Mesothelial cell of epicardium (in vitro differentiated cells): ENCODE results near the gene ATG14. TPM values are rescaled to one million over a fixed set of nuclear protein-coding genes. Genes with fewer than 3 reads are reported as not detected.

Experiments
- DNase-seq, 2 experiments: peaks; one replicate each; pipeline ENCODE4 v3.0.0; 2021; ENCODE audit warnings: low spot score in 2 of 2; ENCODE audit not compliant: unreplicated experiment in 2 of 2
- H3K27ac Mint-ChIP-seq: 2 replicates; pipeline ENCODE4 v1.8.0; 2021; ENCODE audit warnings: mixed read lengths
- H3K27me3 Mint-ChIP-seq: 2 replicates; pipeline ENCODE4 v1.8.0; 2021; ENCODE audit warnings: low read depth, mixed read lengths
- H3K36me3 Mint-ChIP-seq: 2 replicates; pipeline ENCODE4 v1.8.0; 2021; ENCODE audit warnings: mixed read lengths
- H3K4me1 Mint-ChIP-seq: 2 replicates; pipeline ENCODE4 v1.8.0; 2021; ENCODE audit warnings: mixed read lengths
- H3K4me3 Mint-ChIP-seq: 2 replicates; pipeline ENCODE4 v1.8.0; 2021; ENCODE audit warnings: mild to moderate bottlenecking, moderate library complexity, mixed read lengths
- H3K9me3 Mint-ChIP-seq: 2 replicates; pipeline ENCODE4 v1.8.0; 2021; ENCODE audit warnings: mixed read lengths
- total RNA-seq: library from RNA; stranded (reverse); gene quantifications from 3 replicates; pipeline ENCODE4 v1.2.1, GENCODE V29; 2021
- TF ChIP-seq, protein P1 (sequence below): fragments of 200-600 bp; sonication (generic); IDR thresholded peaks from one replicate; pipeline ENCODE4 v1.5.0; 2021; ENCODE audit warnings: antibody characterized with exemption; ENCODE audit not compliant: unreplicated experiment

The ATG14 gene
- total RNA-seq, 1 donor from 2014 or later: 17.0 TPM

DNA sequence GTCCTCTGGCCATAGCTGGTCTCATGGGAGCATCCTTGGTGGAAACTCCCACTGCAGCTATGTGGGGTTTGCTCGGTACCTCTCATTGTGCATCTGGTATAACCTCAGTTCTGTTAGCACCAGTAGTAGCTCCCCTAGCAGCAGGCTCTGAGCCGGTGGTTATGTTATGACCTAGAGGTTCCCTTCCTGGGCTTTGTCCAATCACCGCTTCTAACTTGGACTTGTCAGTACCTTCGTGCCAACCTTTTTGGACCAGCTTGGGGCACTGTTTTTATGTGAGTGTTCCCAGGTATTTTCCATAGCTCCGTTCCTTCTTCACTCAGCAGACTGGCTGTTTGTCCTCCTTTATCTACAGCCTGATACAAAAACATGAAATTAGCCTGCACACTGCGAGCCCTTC, 55.7 kb downstream of the ATG14 start:
- Mint-ChIP-seq H3K27me3 (no peaks in the 10 kb centered on the region), H3K4me1 (peaks cover 5% of the 10 kb centered on the region), H3K9me3 (no peaks in the 10 kb centered on the region), H3K27ac (no peak overlapping the region), H3K36me3 (peaks cover 8% of the 10 kb centered on the region), H3K4me3 (no peak overlapping the region)
- TF ChIP-seq, protein P1, sequence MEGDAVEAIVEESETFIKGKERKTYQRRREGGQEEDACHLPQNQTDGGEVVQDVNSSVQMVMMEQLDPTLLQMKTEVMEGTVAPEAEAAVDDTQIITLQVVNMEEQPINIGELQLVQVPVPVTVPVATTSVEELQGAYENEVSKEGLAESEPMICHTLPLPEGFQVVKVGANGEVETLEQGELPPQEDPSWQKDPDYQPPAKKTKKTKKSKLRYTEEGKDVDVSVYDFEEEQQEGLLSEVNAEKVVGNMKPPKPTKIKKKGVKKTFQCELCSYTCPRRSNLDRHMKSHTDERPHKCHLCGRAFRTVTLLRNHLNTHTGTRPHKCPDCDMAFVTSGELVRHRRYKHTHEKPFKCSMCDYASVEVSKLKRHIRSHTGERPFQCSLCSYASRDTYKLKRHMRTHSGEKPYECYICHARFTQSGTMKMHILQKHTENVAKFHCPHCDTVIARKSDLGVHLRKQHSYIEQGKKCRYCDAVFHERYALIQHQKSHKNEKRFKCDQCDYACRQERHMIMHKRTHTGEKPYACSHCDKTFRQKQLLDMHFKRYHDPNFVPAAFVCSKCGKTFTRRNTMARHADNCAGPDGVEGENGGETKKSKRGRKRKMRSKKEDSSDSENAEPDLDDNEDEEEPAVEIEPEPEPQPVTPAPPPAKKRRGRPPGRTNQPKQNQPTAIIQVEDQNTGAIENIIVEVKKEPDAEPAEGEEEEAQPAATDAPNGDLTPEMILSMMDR: no peak
- DNase-seq: no peak

- Mint-ChIP-seq H3K27ac (peak overlapping the region; percentile 50), H3K4me1 (peaks cover 17% of the 10 kb centered on the region), H3K36me3 (peaks cover 10% of the 10 kb centered on the region), H3K27me3 (no peaks in the 10 kb centered on the region), H3K9me3 (no peaks in the 10 kb centered on the region), H3K4me3 (no peak overlapping the region)
- TF ChIP-seq, protein P1: peak; percentile 31
- DNase-seq: peak in 1 of 2 experiments; percentile 48
These were observed 57.1 kb downstream of the ATG14 start for GRCh38 chr14:55354500-55354899.

- Mint-ChIP-seq H3K27me3 (no peaks in the 10 kb centered on the region), H3K27ac (peak overlapping the region; percentile 50), H3K4me1 (peaks cover 23% of the 10 kb centered on the region), H3K36me3 (peaks cover 10% of the 10 kb centered on the region), H3K4me3 (no peak overlapping the region), H3K9me3 (no peaks in the 10 kb centered on the region)
- DNase-seq: no peak
- TF ChIP-seq, protein P1: no peak
These were observed 57.8 kb downstream of the ATG14 start for GRCh38 chr14:55353686-55354467.

DNA sequence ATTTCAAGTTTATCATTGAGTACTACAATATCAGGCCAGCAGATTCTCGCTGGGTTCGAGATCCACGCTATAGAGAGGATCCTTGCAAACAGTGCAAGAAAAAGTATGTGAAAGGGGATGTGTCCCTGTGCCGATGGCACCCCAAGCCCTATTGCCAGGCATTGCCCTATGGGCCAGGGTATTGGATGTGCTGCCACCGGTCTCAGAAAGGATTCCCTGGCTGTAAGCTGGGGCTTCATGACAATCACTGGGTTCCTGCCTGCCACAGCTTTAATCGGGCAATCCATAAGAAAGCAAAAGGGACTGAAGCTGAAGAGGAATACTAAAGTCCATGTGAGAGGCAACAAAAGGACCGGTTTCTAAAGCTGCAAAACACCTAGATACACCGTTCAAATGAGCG, 59.4 kb downstream of the ATG14 start:
- no peaks in the 10 kb centered on the region for H3K9me3 Mint-ChIP-seq
- peaks cover 10% of the 10 kb centered on the region for H3K36me3 Mint-ChIP-seq
- no peak for DNase-seq
- no peaks in the 10 kb centered on the region for H3K27me3 Mint-ChIP-seq
- no peak overlapping the region for H3K27ac Mint-ChIP-seq
- TF ChIP-seq, protein P1: no peak
- peaks cover 33% of the 10 kb centered on the region for H3K4me1 Mint-ChIP-seq
- H3K4me3 Mint-ChIP-seq: no peak overlapping the region

- no peaks in the 10 kb centered on the region for H3K9me3 Mint-ChIP-seq
- DNase-seq: no peak
- TF ChIP-seq, protein P1: no peak
- no peak overlapping the region for H3K4me3 Mint-ChIP-seq
- peaks cover 38% of the 10 kb centered on the region for H3K4me1 Mint-ChIP-seq
- no peaks in the 10 kb centered on the region for H3K27me3 Mint-ChIP-seq
- H3K36me3 Mint-ChIP-seq: peaks cover 10% of the 10 kb centered on the region
- no peak overlapping the region for H3K27ac Mint-ChIP-seq
These were observed 60.5 kb downstream of the ATG14 start for GRCh38 chr14:55351111-55351510.
